Mucosa of gallbladder (tissue), 1 donor: ENCODE results near the gene NBAS. TPM values are rescaled to one million over a fixed set of nuclear protein-coding genes. Genes with fewer than 3 reads are reported as not detected.
"Not testable (repeated sequence)": the region's sequence is repeated elsewhere in the genome, so short reads cannot be mapped to it uniquely, and the experiment has no call there.

Experiments used
- DNase-seq: peaks from one replicate; pipeline ENCODE4 v3.0.0-alpha.2; 2020; ENCODE audit warnings: low spot score
- total RNA-seq: library from RNA; stranded (reverse); gene quantifications from one replicate; pipeline ENCODE4 v1.2.1, GENCODE V29; 2021
- donor health status: DM: no; HTN: no; CAD: no.

The NBAS gene
- total RNA-seq, 1 donor from 2014 or later = 52.7 TPM

DNA sequence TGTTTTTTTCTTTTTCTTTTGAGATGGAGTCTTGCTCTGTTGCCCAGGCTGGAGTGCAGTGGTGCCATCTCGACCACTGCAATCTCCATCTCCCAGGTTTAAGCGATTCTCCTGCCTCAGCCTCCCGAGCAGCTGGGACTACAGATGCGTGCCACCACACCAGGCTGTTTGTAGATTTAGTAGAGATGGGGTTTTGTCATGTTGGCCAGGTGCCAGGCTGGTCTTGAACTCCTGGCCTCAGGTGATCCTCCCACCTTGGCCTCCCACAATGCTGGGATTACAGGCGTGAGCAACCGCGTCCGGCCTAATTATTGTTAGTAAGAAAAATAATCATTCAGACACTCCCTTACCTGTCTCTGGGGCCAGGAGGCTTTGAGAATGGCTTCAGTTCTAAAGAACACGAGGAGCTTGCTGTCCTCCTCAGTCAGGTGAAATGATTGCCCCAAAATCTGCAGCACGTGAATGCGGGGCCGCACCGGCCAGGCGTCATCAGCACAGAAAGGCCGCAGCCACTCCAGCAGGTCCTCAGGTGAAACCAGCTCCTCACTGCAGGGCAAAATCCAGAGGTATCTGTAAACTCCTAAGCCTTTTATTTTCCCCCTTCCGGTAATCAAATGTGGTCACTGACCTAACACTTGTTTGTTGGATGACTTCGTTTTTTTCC is 342.6 kb downstream of the NBAS start:
- DNase-seq = no peak

DNA sequence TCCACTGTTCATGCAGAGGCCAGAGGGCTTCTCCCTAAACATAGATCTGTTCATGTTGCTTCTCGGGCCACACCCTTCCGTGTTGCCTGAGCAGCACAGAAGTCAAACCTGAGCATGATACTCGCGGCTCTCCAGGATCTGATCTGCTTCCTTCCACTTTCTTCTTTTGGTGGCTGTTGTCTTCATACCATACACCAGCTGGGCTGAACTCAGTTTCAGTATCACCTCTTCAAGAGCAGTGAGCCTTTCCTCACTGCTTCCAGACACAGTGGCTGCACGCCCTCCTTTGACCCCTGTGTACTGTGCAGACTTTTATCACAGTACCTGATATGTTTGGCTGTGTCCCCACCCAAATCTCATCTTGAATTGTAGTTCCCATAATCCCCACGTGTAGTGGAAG is 348.9 kb downstream of the NBAS start:
- DNase-seq = no peak

DNA sequence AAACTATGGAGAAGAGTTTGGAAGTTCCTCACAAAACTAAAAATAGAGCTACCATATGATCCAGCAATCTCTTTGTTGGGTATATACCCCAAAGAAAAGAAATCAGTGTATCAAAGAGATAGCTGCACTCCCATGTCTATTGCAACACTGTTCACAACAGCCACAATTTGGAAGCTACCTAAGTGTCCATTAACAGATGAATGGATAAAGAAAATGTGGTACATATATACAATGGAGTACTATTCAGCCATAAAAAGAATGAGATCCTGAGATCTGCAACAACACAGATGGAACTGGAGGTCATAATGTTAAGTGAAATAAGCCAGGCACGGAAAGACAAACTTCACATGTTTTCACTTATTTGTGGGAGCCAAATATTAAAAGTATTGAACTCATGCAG is 350.6 kb downstream of the NBAS start:
- not testable (repeated sequence) for DNase-seq

DNA sequence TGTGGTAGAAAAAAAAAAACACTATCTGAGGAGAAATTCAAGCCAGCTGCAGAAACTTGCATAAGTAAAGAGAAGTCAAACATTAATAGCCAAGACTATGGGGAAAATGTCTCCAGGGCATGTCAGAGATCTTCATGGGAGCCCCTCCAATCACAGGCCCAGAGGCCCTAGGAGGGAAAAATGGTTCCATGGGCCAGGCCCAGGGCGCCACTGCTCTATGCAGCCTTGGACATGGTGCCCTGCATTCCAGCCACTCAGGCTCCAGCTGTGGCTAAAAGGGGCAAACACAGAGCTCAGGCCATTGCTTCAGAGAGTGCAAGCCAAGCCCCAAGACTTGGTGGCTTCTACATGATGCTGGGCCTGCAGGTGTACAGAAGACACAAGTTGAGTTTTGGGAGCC is 354.7 kb downstream of the NBAS start:
- DNase-seq = no peak

DNA sequence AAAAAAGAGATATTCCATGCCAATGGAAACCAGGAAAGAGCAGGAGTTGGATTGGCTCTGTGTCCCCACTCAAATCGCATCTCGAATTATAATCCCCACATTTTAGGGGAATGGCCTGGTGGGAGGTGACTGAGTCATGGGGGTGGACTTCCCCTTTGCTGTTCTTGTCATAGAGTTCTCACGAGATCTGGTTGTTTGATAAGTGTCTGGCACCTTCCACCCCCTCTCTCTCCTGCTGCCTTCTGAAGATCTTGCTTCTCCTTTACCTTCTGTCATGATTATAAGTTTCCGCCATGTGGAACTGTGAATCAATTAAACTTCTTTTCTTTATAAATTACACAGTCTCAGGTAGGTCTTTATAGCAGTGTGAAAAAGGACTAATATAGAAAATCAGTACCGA is 355.6 kb downstream of the NBAS start:
- no peak for DNase-seq

DNA sequence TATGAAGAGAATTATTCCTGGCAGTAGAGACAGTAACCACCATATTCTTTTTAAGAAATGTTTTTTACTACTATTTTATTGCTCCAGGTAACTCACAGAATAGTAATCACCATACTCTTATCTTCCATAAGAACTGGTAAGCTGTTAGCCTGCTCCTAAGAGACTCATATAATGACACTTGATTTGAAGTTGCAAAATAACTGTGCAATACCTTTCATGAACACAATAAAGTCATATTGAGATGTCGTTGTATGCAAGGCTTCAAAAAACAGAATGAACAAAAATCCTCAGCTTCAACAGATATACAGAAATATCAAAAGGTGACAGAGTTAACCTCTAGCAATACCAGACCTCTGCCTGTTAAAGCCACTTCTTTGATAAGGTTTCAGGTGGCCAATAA is 360.1 kb downstream of the NBAS start:
- no peak for DNase-seq

DNA sequence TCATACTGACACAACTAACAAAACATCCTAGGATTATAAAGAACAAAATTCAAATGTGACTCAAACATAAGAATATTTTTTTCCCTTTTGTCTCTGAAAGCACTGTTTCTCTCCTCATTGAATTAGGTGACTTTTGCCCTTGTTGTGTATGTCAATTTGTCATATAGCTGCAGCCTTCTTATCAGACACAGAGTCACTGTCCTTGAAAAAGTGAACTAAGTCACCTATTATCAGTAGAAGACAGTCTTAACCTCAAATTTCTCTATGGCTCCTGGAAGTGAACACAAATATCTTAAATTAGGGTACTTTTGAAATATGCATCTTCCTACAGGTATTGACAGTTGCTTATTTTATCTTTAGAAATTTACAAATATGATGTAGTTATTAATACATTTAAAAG is 360.6 kb downstream of the NBAS start:
- DNase-seq = no peak

DNA sequence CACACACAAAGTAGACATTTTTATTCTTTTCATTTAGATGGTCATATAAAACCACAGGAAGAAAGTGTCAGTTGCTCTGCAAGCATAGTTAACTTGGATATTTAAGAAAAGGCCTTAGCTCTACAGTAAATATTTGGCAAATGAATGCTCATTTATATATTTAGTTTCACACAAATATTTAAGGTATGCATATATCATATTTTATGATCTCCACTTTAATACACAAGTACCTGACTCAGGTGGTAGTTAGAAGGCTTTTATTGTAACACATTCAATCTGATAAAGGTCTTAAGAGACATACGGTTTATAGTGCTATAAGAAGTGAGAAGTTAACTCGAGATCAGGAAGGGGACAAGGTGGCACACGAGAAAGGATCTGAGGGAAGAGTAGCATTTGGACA is 363.1 kb downstream of the NBAS start:
- no peak for DNase-seq

DNA sequence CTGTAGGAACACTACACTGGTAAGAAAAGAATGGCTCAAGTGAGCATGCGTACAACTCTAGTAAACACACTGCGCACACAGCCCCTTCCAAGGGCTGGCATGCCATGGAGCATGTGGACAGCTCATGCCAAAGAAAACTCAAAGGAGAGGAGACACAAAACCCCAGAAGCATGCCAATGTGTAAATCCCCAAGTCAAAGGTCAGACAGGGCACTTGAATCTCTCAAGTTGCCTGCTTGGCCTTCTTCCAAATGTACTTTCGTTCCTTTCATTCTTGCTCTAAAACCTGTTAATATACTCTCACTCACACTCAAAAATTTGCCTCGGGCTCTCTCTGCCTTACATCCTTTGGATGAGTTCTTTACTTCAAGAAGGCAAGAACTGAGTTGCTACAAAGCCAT is 365.3 kb downstream of the NBAS start:
- DNase-seq = no peak

DNA sequence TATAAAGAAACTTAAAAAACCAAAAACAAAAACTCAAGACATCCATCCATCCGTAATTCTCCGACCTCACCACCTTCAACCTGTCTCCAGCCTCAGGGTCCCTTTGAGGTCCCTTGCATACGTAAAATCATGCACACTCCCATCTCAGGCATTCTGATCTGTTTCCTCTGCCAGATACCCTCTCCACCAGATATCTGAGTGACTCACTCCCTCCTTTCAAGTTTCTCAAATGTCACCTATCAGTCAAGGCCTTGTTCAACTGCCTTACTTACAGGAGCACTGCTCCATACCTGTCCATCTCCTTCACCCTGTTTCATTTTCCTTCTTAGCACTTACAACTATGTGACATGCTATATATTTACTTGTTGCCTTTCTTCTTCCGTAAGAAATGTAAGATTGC is 369.3 kb downstream of the NBAS start:
- DNase-seq = no peak

DNA sequence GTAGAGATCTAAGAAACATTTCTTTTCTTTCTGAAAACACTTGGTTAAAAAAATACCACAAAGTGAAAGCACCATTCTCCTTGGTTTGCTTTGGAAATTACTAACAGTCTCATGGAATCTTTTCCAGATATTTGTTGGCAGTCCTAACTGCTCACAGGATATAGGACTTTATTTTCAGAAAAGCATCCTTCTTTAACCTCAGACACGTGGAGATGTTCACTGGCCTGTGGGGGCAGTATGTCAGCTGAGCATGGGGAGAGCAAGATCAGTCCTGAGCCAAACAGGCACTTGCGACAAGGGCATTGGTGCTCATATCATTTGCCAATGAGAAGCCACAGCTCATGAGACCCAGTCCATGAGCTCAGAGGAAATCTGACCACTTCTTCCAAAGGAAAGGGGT is 371.9 kb downstream of the NBAS start:
- no peak for DNase-seq

DNA sequence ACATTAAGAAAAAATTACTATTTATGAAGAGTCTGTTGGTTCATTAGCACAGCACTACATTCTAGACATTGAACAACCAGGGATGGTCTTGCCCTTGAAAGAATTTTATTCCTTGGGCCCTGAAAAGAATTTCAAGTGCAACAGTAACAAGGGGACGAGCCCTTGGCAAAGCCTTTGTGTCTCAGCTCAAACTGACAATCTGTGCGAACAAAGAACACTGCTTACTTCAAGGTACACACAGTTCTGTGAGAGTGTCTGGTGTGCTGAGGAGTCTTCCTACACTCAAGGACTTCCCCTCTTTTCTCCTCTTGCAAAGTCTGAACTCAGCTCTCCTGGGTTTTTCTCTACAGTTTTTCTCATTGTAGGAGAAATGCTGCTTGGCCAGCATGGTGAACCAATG is 373.4 kb downstream of the NBAS start:
- no peak for DNase-seq

DNA sequence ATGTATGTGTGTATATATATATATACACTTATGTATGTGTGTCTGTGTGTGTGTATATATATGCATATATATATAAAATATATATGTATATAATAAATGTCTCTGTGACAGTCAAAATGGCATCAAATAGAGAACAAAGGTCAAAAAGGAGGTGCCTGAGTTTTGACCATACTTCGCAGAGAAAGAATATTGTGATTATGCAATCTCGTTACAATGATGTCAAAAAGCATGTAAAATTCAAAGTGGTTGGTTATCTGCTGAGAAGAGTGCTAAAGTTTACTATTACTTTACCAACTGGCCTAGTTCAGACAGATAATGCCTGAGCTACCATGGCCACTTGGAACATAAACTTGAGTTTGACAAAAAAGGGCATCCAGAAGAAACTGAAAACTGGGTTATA is 375.0 kb downstream of the NBAS start:
- DNase-seq = no peak

DNA sequence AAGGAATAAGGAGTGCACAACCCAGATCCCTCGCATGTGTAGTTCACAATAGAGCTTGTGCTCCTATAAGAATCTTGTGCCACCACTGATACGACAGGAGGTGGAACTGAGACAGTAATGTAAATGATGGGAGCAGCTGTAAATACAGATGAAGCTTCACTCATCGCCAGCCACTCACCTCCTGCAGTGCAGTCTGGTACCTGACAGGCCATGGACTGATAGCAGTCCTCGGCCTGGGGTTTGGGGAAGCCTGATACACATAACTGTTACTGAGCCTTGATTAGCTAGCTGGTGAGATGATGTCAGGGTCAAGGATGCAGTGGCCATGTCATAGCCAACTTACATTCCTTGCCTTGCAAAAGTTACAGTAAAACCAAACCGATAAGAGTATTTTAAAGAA is 376.6 kb downstream of the NBAS start:
- DNase-seq = no peak

DNA sequence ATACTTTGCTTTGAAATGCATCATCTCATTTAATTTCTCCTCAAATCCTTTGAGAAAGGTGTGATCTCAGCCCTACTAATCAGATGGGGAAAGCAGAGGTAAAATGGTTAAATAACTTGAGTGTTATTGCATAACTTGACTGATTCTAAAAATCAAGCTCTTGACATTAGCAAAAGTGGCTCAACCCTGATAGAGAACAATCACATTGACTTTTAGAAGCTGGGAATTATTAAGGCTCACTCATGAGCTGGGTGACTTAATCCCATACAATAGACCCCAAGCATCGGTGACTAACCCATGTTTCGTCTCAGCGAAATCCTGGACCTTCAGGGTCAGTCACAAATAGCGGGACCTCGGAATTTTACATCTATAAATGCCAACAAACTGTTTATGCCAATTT is 378.9 kb downstream of the NBAS start:
- no peak for DNase-seq

DNA sequence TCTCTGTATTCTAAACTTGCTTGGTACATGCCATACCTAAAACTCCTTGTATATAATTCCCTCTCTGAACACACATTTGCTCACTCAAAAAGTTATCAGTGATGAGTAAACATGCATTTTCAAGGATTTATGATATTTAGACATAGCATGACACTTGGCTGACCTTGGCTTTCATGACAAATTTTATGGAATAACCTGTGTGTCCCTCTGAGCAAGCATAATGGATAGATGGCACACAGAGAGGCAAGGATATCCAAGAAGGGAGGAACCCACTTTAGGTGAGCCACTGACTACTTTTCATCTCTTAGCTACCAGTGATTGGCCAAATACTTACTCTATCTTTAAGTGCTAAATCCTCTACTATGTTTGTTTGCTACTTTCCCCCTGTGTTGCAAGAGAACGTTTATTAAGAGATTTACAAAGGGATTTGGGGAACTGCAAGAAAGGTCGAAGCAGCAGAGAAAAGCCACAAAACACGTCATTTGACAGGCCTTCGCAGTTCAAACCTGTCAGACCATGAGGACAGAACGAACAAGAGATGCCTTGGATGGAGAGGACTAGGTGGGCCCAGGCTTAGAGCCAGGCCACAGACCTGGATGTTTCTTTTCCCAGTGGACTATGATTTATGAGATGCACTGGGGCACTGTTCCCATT is 379.9 kb downstream of the NBAS start:
- DNase-seq = no peak

DNA sequence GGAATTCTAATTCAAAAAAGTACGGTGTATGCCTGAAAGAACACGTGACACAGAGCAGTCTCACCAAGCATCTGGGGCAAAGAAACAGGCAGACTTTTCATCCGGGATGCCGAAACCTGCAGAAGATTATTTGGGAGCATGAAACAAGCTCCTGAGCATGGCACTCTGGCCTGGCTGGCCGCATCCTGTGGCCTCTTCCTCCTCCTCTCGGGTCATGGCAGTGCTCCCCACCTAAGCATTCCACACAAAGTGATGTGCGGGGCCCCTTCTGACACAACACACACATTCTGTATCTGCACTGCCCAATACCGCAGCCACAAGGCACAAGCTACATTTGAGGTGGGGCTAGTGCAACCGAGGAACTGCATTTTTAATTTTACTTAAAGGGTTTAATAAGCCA is 380.8 kb downstream of the NBAS start:
- no peak for DNase-seq

DNA sequence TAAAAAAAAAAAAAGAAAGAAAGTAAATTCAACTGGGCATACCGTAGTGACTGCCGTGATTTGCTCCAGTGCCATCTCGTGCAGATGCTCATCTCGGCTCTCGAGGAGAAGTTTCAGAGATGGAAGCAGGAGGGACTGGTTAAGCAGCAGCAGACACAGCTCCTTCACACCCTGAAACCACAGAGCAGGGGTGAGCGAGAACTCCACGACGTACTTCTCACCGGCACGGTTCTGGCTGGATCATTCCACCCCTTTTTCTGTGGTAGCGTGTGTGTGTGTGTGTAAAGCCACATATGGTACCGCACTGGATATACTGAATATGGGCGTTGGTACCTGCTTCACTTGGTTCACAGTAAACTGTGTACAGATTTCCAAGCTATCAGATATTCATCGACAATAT is 382.2 kb downstream of the NBAS start:
- no peak for DNase-seq

DNA sequence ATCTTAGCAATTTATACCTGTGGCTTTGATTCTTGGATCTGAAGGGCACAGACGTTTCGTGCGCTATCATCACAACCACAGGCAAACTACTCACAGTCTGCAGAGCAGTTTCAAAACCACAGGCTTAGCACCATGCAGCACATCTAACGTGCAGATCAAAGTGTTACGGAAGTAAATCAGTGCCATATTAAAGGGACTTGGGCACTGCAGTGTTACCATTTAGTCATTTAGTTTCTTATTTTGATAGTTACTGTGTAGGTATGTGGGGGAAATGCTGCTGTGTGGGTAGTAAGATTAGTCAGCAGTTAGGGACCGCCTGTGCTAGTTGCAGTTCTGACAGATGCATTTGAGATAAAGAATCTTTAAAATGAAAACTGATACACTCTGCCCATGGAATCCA is 384.0 kb downstream of the NBAS start:
- DNase-seq = no peak

DNA sequence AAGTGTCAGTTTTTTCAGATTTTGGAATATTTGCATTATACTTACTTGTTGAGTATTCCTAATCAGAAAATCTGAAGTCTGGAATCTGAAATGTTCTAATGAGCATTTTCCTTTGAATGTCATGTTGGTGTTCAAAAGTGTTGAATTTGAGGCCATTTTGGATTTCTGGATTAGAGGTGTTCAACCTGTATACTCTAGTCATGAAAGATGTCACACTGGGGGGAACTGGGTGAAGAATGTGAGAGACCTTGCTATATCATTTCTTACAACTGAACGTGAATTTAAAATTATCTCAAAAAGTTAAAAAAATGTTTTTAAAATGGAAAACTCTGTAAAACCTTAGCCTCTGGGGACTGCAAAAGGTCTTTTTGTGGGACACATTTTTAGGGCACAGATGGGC is 384.5 kb downstream of the NBAS start:
- DNase-seq = no peak

DNA sequence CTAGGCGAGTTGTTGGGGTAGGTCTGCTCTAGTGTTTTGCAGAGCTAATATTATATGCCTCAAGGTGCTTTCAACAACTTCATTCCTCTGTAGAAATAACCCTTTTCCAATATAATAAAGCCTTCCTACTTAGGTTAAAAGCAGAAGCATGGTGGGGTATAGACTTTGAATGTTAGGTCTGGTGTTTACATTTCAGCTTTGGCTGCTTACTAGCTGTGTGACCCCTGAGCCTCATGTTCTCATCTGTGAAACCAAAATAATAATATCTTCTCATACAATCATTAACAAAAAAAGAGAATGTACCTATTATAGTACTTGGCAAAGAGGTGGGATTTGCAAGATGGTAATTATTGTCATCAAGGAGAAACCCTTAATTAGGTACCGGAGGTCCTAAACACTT is 386.6 kb downstream of the NBAS start:
- no peak for DNase-seq

DNA sequence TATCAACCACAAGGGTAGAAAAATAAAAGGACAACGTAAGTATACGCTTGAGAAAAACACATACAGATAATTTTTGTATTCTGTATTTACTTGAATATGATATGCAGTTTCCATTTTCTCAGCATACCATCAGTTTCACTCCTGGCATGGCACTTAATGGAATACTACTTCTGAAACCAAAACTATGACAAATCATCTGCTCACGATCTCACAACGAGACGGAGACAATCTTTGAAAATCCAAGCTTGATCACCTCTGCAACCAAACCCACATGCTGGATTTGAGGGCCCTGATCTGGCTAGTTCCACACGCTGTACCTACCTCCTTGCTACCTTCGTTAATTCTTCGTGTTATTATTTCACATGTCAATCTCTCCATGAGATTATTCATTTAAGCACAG is 387.6 kb downstream of the NBAS start:
- no peak for DNase-seq

DNA sequence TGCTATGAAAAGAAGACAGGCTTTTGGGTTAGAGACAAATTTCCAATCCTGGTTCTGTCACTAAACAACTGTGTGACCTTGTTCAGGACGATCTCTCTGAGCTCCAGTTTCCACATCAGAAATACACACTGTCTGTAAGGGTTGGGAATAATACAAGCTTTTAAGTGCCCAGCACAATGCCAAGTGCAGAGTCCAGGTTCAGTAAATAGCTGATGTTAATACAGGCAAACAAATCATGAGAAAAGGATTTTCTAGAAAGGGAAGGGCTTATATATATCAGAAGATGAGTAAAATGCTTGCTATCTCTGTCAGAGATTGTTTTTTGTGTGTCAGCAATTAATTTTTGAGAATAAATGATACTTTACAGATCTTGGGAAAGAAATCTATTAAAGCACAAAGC is 388.3 kb downstream of the NBAS start:
- no peak for DNase-seq
